Activated CD8-positive, alpha-beta memory T cell treated with anti-CD3 and anti-CD28 coated beads for 36 hours (primary cell): ENCODE measurements around the gene FHIT. TPM values are rescaled to one million over a fixed set of nuclear protein-coding genes. Genes with fewer than 3 reads are reported as not detected.
"Not testable (repeated sequence)": the region's sequence is repeated elsewhere in the genome, so short reads cannot be mapped to it uniquely, and the experiment has no call there.

Experiments used
- CTCF ChIA-PET: fragments of 350-600 bp; sonication (Branson Sonifier 250); formaldehyde crosslinking; loops from one replicate; lab custom pipeline; 2021; ENCODE audit warnings: antibody characterized with exemption; lab: Charles Lee
- POLR2A ChIA-PET: fragments of 350-600 bp; sonication (Branson Sonifier 250); formaldehyde crosslinking; loops from one replicate; lab custom pipeline; 2021; ENCODE audit warnings: antibody characterized with exemption; lab: Charles Lee
- total RNA-seq, 2 experiments: library from RNA; stranded (reverse); gene quantifications; one replicate each; pipeline ENCODE4 v1.2.3, GENCODE V29; 2021

Gene FHIT
- total RNA-seq, 2 experiments from 2014 or later = 5.0 to 5.7 TPM

DNA sequence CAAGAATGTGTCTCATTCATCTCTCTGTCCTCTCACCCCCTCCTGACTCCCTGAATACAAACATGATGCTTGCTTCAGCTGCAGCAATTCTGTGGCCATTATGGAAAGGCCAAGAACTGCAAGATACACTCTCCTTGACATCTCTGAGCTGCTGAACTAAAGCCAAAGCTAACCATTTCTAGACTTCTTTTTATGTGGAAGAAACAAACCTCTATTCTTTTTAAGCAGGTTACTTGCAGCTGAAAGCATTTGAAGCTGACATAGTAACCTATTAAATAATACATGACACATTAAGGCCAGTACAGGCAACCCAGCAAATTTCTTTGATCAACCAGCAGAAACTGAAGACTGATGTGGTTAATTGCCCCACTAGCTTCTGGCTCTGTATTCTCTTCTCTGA, 17.5 kb downstream of the FHIT start:
- ChIA-PET CTCF (no interaction called here), POLR2A (no interaction called here)

DNA sequence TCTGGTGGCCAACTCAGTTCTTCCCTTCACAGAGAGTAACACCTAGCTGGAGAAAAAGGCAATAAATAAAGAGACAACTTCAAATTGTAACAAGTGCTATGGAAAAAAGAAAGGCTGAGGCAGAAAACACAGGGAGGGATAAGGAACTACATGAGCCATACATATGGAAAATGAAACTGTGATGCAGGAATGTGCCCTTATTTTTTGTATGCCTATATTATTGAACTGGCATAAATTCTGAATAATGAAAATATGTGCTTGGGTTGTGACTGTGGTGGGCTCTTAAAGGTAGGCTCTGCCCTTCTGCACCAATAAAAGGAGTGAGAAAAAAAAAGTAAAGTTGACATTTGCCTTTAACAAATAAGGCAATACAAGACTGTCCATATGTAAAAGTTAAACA, 19.6 kb downstream of the FHIT start:
- CTCF ChIA-PET = no interaction called here
- POLR2A ChIA-PET = no interaction called here

DNA sequence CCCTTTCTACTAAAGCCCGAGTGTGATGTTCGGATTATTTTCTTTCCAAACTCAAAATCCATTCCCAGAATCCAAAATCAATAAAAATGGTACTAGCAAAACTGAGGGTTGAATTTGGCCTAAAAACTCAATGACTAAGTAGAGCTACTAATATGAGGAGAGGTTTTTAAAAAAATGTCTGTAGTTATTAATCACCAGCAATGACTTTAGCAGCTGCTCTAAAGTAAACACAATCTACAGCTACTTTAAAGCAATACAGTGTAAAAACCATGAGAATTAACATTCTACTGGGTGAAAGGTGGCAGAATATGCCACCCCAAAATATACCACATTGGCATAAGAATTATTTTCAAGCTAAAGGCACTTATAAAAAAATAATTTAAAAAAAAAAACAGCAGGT, 23.5 kb downstream of the FHIT start:
- ChIA-PET CTCF (no interaction called here), POLR2A (no interaction called here)

DNA sequence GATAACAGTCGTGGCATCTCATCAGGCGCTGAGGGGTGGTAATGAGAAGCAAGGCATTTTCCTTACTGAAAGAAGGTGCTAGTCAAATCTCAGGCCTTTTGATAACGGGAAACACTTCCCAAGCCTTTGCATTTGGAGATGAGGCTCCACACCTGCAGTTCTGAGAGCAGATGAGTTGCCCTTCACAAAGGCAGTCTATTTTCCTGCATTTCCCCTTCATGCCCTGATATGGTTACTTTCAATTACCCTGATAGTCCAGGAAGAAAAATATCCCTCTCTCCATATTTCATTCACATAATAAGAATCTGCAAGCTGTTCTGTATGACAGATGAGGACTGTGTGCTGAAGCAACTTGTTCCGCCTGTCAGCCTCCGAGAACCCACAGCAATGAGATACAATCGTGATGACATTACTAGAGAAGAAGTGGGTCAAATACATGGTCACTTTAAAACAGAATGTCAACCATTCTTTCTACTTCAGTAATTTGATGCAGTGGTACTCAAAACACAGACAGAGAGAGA, 25.0 kb downstream of the FHIT start:
- CTCF ChIA-PET = no interaction called here
- POLR2A ChIA-PET = interaction anchor here (0.7 kb wide), 1 partner anchor 466 kb away, joined by 8 read pairs; no protein-coding TSS in a partner anchor

DNA sequence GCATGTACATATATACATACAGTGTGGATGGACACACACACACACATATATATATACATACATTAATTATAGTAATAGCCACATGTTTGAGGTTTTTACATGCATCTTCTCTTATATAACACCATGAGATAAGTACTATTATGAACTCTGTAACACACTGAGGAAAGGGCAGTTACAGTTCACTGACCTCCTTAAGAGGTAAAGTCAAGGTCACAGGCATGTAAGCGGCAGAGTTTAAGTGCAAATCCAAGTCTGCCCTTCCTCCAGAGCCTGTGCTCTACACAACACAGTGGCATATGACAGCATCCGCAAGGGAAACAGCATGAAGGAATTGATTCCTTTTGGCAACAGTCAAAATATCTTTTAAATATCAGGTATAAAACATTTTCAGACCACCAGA, 26.4 kb downstream of the FHIT start:
- CTCF ChIA-PET = no interaction called here
- POLR2A ChIA-PET = no interaction called here

DNA sequence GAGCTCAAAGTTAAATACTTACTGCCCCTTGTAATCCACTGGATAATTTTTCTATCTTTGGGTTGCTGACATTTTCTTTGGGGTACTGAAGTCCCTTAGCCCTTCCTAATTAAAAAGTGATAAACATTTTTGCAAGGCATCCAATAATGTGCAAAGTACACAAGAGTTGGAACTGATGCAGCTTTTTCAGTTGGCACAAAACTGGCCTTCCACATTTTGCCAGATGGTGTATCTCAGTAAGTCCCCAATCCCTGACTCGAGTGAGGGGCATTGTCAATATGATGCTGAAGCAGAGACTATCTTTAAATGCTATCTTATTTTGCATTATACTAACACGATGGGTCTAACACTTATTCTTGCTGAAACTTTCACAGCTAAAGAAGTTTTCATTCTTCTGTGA, 27.8 kb downstream of the FHIT start:
- ChIA-PET CTCF (no interaction called here), POLR2A (no interaction called here)

DNA sequence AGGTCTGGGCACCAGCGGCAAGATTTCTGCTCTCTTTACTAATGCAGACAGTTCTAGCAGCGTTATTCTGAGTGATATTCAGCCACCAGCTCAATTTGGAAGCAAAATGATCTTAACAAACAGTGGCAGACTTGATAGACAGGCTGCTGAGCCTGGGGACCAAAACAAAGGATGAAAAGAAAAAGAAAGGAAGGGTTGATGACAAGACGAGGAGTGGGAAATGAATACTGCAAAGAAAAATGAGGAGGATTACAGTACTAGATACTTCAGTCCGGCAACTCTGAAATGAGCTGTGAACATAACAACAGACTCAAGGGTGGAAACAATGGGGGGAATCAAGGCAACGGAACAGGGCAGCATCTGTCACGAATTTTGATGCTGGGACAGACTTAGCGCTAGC, 28.8 kb downstream of the FHIT start:
- CTCF ChIA-PET = no interaction called here
- POLR2A ChIA-PET = no interaction called here

DNA sequence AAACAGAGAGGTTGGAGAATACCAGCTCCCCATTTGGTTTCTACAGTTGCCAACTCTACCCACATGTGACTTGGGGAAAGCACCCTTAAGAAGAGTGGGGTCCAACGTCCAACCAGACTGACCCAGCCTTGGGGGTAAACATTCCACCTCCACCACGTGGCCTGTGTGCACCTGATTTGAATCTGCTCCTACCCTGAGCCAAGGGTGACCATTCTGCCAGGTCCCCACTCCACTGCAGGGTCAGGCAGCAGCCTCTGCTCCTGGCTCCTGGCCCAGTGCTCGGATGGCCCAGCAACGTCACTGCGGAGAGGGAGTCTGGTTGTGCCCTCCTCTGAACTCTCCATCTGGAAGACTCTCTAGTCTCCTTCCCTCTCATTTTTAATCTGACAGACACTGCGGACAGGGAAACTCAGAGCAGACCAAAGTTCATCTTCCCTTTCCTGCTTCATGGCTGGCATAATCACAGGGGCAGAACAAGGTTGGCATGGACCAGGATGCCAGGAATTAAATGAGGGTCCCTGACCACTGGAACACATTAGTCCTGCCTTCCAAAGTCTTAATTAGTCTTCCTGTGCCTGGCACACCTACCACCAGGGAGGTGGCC, 29.4 kb downstream of the FHIT start:
- POLR2A ChIA-PET = no interaction called here
- CTCF ChIA-PET = interaction anchor here (0.6 kb wide), 1 partner anchor 13 kb away, joined by 3 read pairs; no protein-coding TSS in a partner anchor

DNA sequence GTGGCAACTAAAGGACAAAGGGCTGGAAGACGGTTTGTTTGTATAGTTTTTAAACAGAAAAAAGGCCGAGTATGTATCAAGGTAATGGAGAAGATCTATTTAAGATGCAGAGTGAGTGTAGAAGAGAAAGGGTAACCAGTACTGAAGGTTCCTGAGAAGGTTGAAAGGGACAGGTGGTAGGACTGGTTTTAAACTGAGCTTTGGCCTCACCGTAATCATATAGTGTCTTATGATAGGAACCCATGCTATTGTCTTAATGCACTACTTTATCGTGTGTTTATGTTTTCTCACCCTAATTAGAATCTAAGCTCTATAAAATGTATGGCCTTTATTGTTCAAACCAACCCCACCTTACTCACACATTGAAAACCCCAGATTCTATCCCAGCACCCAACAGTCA, 32.7 kb downstream of the FHIT start:
- ChIA-PET POLR2A (no interaction called here), CTCF (no interaction called here)

DNA sequence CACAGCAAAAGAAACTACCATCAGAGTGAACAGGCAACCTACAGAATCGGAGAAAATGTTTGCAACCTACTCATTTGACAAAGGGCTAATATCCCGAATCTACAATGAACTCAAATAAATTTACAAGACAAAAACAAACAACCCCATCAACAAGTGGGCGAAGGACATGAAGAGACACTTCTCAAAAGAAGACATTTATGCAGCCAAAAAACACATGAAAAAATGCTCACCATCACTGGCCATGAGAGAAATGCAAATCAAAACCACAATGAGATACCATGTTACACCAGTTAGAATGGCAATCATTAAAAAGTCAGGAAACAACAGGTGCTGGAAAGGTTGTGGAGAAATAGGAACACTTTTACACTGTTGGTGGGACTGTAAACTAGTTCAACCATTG, 35.1 kb downstream of the FHIT start:
- CTCF ChIA-PET, POLR2A ChIA-PET: not testable (repeated sequence)

DNA sequence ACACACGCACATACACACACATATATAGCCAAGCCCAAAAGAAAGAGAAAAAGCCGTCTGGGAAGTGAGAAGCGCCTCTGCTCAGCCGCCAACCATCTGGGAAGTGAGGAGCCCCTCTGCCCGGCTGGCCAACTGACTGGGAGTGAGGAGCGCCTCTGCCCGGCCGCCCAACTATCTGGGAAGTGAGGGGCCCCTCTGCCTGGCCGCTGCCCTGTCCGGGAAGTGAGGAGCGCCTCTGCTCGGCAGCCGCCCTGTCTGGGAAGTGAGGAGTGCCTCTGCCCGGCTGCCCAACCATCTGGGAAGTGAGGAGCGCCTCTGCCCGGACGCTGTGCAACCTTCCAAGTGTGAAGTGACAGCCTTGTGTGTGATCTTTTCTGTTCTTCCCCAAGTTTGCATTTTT, 49.2 kb downstream of the FHIT start:
- POLR2A ChIA-PET = no interaction called here

DNA sequence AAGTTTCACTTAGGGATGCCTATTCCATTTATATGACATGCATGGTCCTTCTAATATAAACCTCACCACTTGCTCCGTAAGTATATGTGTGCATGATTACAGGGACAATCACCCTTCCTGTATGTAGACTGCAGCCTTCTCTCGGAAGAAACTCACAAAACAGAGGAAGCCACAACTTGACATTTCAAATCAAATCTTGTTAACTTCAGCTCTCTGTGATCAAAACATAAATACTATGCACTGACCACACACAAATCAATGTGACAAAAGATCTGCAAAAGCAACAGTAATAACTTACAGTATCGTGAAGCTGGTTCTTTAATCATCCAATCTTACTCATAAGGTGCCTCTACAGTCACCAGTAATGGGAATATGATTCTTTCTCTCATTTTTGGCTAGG, 50.2 kb downstream of the FHIT start:
- POLR2A ChIA-PET = no interaction called here

More for the DNA sequence above, 49.2 kb downstream of the FHIT start:
- CTCF ChIA-PET = no interaction called here

DNA sequence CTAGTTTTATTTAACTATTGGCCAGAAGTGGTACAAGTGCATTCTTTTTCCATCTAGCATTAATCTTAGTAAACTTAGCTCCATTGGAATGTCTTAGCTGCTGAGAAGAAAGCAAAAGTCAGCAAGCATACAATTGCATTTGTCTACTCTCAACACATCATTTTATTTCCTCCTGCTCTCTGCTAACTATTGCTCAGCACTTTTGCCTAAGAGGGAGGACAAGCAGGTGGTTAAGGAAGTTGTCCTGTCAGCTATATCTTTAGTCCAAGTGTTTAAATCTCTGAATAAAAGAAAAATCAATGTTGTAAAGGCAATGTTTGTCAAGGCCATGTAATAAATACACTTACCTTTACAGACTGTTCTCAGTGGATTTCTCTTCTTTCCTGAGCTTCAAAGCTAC, 51.0 kb downstream of the FHIT start:
- ChIA-PET CTCF (no interaction called here), POLR2A (no interaction called here)

More for the DNA sequence above, 50.2 kb downstream of the FHIT start:
- CTCF ChIA-PET = no interaction called here

DNA sequence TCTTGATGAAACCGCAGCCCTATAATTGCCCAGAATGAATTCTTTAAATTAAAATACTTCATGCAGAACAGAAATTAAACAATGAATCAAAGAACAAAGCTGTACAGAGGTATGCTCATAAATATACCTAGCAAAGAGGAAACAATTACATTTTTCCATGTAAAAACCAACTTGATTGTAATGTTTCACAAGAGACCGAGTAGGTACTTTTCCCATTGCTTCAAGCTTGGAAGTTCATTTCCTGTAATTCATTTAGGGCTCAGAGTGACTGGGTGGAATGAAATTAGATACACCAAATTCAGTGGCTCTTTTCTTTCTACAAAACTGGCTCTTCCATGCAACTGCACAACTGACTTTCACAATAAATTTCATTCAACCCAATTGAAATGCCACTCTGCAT, 51.4 kb downstream of the FHIT start:
- ChIA-PET CTCF (no interaction called here), POLR2A (no interaction called here)

DNA sequence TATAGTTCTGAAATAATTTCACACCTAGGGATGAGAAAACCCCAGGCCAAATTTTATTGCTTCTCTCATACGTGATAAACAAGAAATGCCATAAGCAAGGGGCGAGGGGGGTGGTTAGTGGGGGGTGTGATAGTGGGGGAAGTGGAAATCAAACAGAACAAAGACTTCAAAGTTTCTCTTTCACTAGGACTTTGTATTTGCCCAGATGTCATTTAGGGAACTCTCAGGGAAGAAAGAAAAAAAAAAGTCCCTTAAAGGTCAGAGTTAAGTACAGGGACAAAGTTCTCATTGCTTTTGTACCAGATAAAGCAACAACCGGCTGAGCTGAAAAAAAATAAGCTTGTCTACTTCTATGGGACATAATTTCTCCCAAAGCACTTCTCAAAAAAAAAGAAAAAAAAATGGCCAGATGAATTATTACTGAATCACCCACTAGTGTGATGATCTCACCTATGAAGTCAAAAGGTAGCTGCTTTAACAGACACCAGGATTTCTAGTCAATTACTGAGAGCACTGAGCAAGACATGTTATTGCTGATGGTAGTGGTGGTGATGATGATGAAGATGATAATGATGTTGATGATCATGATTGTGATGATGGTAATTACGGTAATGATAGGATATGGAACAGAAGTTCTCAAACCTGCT, 56.2 kb downstream of the FHIT start:
- ChIA-PET CTCF (no interaction called here), POLR2A (no interaction called here)

DNA sequence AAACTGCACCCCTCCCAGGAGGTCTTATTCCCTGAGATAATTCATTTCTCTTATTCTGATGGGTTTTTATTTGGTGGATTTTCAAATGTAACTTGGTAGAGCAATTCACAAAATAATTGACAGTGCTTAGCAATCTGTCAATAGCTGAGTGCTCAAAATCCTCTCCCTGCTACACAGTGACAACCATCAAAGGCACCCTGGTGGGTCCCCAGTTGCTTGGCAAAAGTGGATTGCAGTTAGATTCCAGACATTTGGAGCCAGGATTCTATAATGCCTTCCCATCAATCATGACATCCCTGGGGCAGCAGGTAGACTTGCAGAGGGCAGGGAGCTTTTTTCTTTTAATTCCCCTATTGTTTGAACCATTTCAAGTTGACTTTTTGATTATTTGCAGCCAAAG, 59.0 kb downstream of the FHIT start:
- ChIA-PET POLR2A (no interaction called here), CTCF (no interaction called here)

DNA sequence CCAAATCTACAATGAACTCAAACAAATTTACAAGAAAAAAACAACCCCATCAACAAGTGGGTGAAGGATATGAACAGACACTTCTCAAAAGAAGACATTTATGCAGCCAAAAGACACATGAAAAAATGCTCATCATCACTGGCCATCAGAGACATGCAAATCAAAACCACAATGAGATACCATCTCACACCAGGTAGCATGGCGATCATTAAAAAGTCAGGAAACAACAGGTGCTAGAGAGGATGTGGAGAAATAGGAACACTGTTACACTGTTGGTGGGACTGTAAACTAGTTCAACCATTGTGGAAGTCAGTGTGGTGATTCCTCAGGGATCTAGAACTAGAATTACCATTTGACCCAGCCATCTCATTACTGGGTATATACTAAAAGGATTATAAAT, 61.0 kb downstream of the FHIT start:
- CTCF ChIA-PET, POLR2A ChIA-PET: not testable (repeated sequence)

DNA sequence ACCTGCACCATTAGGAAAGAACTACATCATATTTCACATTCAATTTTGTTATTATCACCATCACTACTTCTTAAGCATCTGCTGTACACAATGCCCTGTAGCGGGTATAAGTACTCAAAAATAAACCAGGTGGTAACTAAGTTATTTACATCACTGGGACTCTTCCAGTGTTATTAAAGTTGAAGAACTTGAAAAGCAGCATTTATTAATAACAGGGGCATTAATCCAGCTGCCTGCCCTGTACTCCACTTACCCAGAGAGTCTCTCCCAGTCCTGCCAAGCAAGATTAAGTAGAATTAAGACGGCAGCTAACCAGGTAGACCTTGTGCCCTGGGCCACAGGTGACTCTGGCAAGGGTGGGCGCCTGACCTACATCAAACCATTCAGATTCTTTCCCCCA, 65.2 kb downstream of the FHIT start:
- ChIA-PET CTCF (no interaction called here), POLR2A (no interaction called here)

DNA sequence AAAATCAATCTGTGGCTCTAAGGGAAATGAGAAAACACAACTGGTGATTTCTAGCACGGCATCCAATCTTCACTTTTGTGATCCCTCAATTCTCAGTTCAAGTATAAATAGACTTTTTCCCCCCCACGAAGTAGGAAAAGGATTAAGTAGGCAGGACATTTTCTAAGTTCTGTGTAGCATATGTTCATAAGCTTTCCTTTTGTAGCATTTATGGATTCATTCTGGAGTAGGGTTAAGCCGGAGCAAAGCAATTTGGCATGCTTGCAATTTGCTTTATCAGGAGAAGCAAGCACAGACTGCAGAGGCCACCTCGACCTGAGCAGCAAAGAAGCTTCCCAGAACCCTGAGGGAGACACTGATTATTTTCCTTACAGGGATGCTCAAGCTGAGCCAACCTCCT, 66.3 kb downstream of the FHIT start:
- POLR2A ChIA-PET = no interaction called here
- CTCF ChIA-PET = no interaction called here

DNA sequence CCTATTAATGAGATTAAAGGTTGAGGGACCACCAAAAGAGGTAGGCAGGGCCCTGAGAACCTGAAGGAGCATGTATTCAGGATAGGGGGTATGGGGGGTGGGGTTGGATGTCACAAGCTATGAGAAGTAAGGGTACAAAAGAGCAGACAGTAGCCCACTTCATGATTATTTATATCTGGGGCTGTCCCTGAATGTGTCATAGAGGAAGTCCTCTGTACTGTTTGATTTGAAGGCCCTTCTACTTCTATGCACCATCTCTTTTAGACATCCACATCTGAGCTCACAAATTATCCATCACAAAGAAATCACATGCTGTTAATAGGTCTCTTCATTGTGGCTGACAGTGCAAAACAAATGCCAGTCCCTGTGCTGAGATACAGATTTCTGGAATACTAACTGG, 68.6 kb downstream of the FHIT start:
- CTCF ChIA-PET = no interaction called here
- POLR2A ChIA-PET = no interaction called here

DNA sequence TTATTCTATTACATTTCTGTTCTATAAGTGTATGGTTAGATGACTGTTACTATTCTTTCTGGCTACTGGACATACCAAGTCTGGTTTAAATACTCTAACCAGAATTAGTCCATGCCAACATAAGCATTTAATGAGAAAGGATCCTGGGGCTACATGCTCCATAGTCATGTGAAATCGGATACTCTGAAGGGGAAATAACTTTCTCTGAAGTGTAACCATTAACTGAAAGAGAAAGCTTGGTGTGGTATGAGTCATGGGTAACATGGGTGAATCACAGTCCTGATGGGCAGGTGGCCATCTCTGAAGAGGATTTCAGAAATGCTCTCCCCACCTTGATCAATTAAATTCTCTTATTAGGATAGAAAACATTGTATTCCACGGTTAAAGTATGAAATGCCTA, 69.4 kb downstream of the FHIT start:
- POLR2A ChIA-PET = no interaction called here
- CTCF ChIA-PET = no interaction called here
